8988T (cell line): ENCODE measurements around the gene HTT.
"Not testable (repeated sequence)": the region's sequence is repeated elsewhere in the genome, so short reads cannot be mapped to it uniquely, and the experiment has no call there.

ENCODE experiments used
- DNase-seq: peaks from one replicate; pipeline ENCODE4 v3.0.0; 2011

HTT gene

DNA sequence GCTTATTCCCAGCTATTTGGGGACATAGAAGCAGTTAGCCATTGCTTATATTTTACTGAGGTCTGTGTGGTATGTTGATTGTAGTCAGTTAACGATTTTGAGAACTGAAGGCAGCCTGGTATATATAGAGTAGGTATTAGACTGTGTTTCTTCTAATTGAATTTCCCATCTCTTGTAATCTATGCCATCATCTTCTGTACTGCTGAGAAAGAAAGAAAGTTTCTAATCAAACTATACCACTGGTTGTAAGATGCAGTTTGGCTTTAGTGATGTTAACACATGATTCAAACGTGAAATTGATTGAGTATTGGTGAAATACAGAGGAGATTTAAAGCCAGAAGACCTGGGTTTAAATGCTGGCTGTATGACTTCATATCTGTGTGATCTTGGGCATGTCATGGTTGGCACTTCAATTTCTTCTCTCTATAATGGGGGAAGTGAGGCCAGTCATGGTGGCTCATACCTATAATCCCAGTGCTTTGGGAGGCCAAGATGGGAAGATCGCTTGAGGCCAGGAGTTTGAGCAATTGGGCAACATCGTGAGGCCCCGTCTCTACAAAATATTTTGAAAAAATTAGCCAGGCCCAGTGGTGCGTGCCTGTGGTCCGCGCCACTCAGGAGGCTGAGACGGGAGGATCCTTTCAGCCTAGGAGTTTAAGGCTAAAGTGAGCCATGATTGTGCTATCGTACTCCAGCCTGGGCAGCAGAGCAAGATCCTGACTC is 11.6 kb downstream of the HTT start:
- DNase-seq = no peak

DNA sequence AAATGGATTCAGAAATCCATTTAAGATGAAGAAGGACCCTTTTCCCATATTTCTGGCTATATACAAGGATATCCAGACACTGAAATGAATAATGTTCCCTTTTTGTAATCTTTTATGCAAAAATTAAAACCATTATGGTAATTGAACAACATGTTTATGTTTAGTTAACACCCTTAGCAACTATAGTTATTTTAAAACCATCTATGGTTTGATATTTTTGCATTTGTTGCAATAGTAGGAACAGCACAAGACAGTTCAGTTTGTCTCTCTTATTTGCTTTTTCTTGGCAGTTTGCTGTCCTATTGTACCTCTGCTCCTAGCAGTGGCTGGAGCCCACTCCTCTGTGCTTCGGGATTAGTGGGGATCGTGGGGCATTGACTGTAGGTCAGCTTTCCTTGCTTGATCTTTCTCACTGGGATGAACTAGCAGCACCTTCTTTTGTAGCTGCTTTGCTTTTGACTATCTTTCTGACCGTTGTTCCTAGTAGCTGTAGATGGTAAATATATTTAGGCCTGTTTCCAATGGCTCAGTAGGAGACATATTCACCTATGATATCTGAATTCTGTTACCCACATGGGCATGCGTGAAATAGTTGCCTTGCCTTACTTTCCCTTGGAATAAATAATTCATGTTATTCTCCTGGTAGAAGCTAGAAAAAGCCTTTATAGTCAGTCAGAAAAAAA is 12.8 kb downstream of the HTT start:
- no peak for DNase-seq

DNA sequence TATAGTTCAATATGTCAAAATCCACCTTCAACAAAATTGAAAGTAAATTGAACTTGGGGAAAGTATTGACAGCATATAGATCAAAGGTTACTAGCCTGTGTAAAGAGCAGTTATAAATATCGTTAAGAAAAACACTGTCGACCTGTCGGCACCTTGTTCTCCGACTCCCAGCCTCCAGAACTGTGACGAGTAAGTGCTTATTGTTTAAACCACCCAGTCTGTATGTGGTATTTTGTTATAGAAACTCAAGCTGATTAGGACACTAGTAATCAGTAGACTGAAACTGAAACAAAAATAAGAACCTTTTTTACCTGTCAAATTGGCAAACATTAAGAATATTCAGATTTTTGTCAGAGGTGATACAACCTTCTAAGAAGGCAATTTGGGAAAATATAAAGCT is 17.0 kb downstream of the HTT start:
- DNase-seq = no peak

DNA sequence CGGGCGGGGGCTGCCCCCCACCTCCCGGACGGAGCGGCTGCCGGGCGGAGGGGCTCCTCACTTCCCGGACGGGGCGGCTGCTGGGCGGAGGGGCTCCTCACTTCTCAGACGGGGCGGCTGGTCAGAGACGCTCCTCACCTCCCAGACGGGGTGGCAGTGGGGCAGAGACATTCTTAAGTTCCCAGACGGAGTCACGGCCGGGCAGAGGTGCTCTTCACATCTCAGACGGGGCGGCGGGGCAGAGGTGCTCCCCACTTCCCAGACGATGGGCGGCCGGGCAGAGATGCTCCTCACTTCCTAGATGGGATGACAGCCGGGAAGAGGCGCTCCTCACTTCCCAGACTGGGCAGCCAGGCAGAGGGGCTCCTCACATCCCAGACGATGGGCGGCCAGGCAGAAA is 20.2 kb downstream of the HTT start:
- DNase-seq = not testable (repeated sequence)

DNA sequence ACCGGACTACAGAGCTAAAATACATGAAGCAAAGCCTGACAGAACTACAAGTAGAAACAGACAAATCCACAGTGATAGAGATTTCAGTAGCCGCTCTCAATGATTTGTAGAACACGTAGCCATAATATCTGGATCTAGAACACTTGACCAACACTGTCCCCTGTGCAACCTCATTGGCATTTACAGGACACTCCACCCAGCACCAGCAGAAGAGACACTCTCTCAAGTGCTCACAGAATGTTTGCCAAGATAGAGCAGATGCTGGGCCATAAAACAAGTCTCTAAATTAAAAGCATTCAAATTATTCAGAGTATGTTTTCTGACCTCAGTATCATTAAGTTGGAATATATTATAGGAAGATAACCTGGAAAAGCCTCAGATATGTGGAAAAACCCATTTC is 21.7 kb downstream of the HTT start:
- no peak for DNase-seq

DNA sequence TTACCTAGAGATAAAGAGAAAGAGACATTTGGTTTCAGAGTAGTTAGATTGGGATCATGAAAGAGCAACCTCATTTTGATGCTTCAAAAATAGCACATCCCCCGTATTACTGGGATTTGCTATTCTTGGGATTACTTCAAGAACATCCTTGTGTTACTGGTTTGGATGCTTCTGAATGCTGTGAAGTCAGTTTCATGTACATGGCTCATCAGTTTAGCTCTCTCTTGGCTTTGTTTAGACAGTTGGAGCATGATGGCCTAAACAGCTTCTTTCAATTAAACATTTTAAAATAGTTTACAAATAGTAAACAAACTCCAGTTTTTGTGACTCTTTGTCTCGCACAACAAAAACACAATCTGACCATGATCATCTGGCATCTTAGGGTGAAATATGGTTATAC is 23.9 kb downstream of the HTT start:
- no peak for DNase-seq

DNA sequence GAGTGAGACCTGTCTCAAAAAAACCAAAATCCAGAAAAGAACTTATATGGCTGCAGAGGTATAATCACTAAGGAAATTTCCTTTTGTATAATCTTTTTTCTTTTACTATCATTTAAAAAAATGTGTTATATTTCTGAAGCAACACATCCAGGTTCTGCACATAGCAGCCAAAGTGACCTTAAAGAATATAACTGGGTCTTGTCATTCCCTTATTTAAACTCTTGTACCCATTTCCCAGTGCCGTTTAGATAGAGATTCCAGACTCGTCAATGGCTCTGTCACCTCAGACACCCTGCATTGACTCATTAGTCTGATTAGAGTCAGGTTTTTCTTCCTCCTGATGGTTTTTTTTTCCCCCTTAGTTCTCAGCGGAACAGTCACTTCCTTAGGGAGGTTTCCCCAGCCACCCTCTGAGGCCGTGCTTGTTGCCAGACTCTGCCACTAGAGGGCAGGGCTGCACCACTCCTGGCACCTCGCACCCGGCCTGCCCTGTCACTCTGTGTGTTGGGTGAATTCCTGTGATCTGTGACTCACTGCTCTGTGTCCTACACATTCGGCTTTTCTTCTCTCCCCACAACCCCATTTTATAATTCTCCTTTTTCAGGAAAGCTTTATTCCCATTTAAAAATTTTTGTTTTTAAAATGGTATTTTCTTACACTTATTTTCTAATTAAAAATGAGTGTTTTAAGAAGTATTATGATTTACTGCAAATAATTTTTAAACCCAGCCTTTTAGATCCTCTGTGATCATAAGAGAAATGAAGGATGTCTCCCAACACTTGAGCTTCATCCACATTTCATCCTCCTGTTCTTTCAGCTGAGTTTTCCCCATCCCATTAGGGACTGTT is 32.1 kb downstream of the HTT start:
- DNase-seq = peak; percentile 82

DNA sequence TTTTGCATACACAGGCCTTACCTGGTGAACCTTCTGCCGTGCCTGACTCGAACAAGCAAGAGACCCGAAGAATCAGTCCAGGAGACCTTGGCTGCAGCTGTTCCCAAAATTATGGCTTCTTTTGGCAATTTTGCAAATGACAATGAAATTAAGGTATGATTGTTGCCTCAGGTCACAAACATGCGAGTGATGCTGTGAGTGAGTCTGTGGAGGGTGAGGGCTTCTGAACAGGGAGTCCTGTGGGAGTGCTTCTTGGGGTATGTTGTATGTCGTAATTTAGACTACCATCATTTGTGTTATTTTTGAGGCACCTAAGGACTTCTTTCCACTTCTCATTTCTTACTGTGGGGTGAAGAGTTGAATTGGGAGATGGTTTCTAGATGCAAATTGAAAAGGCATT is 32.8 kb downstream of the HTT start:
- no peak for DNase-seq

DNA sequence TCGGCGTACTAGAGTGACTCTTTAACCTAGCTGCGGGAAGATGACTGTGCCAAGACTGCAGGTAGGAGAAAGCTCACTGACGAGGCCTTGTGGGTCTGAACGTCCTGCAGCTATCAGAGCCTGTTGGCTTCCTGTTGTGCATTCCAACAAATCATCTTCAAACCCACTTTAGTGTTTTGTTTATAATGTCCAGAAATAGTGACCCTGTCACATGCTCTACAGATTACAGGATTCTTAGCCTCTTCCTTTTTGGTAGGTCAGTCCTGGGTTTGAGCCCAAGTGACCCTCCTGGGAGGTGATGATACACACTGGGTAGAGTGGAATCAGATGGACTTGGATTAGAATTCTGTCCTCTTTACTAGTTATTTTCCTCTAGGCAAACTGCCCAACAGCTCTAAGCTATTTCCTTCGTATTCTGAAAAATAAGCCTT is 33.2 kb downstream of the HTT start:
- no peak for DNase-seq

DNA sequence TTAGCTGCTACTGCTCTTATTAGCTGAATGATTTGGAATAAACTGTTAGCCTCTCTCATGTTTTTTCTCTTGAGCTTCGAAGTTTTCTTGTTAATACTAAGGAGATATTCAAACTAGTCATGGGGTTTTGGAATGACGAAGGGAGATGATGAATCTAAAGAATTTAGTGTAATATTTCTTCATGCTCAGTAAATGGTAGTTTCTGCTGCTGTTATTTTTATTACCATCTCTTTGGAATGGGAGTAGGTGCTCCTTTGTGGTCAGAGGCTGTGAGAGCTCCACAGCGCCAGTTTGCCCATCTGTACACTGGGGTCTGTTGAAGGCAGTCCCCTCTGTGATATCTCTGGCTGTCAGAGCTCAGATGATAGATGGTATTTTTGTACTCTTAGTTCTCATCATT is 33.7 kb downstream of the HTT start:
- no peak for DNase-seq

DNA sequence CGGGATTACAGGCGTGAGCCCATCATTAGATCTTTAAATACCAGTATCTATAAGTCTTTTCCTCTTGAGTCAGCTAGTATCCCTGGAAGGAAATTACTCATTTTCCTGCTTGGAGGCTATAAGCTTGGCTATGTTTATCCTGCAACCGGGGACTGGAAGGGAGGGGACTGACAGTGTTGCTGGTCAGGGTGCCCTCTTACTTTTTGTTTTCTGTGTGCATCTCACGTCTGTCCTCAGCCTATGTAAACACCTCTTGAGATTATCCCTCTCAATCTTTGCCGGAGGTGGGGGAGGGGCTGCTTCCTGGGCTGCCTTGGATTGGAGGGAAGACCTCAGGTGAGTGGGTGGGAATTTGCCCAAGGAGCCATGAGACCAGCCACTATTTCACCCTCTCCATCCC is 37.0 kb downstream of the HTT start:
- peak; percentile 59 for DNase-seq

DNA sequence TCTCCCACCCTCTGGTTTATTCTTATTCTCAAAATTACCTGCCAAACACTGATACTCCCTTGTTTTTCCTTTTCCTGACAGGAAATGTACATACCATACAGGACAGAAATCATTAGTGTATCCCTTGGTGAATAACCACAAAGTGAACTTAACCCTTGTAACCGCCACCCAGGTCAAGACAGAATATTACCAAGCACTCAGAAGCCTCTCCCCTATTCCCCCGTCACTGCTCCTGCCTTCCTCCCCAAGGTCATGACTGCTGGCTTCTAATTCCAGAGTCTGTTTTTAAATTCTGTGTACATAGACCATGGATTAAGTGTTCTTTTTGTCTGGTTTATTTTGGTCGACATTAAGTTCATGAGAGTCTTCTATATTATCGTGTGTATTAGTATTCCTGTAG is 37.7 kb downstream of the HTT start:
- DNase-seq = no peak

DNA sequence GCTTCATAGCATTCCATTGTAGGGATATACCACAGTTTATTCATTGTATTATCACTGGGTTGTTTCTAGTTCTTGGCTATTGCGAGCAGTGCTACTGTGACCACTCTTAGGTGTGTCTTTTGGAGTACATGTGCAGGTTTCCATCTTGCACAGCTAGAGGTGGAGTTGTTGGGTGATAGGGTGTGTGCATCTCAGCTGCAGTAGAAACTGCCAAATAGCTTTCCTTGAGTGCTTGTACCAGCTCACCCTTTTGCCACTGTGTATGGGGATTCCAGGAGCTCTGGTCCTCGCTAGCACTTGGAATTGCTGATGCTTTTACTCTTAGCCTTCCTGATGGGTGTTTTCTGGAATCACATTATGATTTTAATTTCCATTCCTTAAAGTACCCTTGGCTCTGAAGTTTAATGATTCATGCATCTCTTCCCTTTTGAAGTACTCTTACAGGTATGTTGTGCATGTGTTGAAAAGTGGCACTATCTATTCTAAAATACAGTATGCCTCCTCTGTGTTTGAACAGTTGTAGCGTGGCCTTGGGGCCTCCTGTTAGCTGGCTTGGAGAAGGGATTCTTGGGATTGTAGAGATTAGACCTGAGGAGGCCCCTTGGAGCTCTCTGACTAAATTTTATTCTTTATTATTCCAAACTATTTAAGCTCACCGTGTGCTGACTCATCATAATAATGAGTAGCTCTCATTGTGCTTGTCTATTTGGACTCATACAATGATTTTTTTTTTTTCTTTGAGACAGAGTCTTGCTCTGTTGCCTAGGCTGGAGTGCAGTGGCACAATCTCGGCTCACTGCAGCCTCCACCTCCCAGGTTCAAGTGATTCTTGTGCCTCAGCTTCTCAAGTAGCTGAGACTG is 38.4 kb downstream of the HTT start:
- DNase-seq = no peak

DNA sequence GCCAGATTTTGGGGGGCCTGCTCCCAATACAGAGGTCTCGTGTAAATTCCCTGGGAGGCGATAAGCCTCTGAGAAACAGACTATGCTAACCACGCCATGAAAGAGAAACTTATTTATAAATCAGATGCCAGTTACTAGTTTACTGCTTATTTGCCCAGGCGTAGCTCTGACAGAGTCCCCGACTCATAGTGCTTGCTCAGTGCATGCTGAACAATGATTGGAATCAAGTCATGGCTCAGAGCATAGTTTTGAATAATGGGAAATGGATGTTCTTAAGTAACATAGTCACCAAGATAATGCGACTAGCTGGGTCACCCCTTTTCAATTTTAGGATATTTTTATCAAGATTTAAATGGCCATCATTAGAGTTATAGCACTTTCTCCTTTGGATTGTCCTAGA is 39.9 kb downstream of the HTT start:
- DNase-seq = no peak

DNA sequence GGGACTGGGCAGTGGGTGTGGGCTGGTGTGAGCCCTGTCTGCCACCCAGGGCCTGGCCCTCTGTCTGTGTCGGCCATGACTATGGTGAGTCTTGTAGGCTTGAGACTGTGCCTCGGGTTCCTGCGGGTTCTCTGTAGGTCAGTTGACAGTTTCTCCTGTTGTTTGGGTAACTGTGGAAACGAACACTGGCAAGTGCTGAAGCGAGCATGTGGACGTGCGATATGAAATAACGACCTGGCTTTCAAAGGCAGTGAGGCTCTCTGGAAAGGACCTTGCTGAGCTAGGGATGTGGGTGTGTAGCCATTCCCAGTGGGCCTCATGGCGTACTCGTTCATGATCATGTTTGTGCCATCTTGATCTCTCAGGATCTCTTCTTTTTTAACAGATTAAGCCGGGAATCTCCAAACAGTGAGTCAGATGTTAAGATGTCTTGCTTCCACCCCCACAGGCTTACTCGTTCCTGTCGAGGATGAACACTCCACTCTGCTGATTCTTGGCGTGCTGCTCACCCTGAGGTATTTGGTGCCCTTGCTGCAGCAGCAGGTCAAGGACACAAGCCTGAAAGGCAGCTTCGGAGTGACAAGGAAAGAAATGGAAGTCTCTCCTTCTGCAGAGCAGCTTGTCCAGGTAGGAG is 41.3 kb downstream of the HTT start:
- no peak for DNase-seq

DNA sequence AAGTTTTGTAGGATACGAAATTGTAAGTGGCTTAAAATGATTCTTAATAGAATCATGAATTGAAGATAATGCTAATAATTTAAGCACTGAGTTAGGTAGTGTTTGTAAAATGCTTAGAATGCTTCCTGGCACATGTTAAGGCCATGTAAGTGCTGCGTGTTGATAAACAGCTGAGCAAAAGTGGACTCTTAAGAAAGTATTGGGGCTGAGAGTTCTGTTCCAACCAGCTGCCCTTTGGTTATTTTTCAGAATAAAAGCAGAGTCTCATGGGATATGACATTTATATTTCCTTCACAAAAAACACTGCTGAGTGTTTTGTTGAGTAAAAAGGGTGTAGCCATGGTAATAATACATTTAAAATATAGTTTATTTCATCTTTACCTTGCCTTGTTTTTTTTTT is 42.5 kb downstream of the HTT start:
- DNase-seq = no peak

DNA sequence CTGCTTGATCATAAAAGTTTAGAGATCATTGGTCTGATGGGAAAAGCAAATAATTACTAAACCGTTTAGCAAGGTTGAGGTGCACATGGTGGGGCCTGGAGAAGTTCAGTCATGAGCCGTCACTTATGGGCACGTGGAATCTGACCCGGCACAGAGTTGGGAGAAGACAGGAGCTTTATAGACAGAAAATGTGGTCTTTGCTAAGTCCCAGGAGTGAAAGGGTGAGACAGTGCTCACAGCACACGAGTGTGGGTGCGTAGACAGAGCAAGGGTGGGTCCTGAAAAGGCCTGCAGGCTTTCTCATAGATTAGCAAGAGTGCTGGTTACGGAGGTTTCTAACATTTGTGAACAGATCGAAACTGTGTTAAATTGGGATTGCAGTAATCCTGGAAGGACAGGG is 43.8 kb downstream of the HTT start:
- DNase-seq = no peak

DNA sequence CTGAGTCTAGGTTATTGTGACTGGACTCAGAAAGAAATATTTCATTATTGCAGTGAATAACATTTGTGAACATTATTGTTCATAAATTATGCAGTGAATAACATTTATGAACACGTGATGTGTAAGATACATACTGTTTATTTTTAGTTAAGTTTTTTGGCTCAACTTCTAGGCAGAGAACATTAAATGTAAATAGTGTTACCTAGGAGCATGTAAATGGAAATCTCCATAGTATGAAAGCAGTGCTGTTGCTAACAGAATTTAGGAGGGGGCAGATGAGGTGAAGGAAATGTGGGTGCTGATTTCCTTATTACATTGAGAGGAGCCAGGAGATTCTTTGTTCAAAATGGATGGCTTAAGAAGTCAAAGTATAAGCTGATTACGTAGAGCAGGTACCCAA is 45.0 kb downstream of the HTT start:
- no peak for DNase-seq

DNA sequence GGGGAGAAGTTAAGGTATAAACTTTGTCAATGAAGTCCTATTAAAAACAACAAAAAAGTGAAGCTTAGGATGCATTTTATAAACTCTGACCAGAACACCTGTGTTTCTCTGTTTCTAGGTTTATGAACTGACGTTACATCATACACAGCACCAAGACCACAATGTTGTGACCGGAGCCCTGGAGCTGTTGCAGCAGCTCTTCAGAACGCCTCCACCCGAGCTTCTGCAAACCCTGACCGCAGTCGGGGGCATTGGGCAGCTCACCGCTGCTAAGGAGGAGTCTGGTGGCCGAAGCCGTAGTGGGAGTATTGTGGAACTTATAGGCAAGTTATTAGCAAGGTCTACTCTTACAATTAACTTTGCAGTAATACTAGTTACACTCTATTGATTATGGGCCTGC is 46.6 kb downstream of the HTT start:
- DNase-seq = no peak

DNA sequence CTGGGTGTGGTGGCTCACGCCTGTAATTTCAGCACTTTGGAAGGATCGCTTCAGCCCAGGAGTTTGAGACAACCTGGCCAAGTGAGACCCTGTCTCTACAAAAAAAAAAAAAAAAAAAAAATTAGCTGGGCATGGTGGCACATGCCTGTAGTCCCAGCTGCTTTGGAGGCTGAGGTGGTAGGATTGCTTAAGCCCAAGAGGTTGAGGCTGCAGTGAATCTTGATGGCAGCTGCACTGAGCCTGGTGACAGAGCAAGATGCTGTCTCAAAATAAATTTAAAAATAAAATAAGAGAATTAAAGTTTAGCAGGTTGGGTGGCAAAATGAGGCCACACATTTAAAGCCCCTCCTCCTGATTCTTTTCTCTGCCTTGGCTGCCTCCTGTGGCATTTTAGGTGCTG is 47.1 kb downstream of the HTT start:
- no peak for DNase-seq

DNA sequence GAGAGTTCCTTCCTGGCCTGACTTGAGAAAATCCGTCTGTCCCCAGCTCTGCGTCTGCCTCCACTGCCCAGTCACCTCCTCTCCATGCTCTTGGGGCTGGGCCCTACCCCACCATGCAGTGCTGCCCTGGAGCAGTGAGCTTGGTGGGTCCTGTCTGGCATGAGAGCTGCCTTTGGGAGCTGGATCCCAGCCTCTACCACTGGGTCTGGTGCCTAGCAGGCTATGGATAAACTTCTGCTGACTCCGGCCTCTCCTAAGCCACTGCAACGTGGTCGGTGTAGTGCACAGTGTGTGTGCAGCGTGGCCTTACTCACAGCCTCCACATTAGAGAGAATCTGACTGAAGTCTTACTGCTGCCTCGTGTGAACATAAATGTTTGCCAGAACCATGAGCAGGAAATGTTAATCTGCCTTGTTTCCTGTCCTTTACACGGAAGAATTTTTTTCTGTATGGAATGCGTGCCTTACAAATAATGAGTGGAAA is 47.6 kb downstream of the HTT start:
- no peak for DNase-seq

DNA sequence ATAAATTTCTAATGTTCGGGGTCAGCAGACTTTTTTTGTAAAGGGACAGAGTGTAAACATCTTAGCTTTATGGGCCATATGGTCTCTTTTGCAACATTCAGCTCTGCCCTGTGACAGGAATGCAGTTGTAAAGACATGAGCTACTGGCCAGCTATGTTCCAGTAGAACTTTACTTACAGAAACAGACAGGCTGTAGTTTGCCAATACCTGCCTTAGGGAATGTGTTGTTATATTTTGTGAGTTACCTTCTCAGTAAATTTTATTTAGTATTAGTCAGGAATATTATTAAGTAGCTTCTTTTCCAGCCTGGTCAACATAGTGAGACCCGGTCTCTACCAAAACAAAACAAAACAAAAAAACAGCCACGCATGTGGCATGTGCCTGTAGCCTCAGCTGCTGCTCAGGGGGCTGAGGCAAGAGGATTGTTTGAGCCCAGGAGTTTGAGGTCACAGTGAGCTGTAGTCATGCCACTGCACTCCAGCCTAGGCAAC is 48.7 kb downstream of the HTT start:
- no peak for DNase-seq
